SU-DHL-6 (cell line): ENCODE measurements around the gene AGBL4.

Experiments used
- EZH2phosphoT487 ChIP-seq: fragments of 200-600 bp; sonication (generic), shearing (Covaris generic); conservative IDR thresholded peaks from 2 replicates; pipeline ENCODE4 v1.6.1; 2018; ENCODE audit warnings: mild to moderate bottlenecking, antibody characterized with exemption, low read length, moderate library complexity, mixed read lengths
- TF ChIP-seq, protein P1 (sequence below): fragments of 200-600 bp; sonication (generic); IDR thresholded peaks from one replicate; pipeline ENCODE4 v1.5.1; 2017; ENCODE audit warnings: antibody characterized with exemption, mild to moderate bottlenecking, low read length, moderate library complexity; ENCODE audit not compliant: insufficient read depth, poor library complexity, severe bottlenecking

DNA sequence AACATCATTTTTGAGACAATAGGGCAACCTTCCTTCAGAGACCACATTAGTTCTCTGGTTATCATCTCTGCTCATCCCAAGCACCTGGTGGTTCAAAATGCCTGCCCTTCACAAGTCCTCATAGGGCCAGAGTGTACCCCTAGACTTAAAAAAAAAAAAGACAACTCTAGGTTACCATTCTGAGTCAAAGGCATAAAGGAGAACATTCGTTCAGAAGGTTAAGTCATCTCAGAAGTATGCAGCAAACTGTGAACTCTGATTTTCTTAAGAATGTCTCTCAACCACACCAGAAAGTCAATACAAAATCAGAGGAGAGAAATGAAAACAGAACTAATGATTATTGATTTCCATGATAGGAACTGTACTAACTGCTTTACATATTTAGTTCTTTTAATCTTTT lies 1237.9 kb downstream of the AGBL4 start:
- TF ChIP-seq, protein P1, sequence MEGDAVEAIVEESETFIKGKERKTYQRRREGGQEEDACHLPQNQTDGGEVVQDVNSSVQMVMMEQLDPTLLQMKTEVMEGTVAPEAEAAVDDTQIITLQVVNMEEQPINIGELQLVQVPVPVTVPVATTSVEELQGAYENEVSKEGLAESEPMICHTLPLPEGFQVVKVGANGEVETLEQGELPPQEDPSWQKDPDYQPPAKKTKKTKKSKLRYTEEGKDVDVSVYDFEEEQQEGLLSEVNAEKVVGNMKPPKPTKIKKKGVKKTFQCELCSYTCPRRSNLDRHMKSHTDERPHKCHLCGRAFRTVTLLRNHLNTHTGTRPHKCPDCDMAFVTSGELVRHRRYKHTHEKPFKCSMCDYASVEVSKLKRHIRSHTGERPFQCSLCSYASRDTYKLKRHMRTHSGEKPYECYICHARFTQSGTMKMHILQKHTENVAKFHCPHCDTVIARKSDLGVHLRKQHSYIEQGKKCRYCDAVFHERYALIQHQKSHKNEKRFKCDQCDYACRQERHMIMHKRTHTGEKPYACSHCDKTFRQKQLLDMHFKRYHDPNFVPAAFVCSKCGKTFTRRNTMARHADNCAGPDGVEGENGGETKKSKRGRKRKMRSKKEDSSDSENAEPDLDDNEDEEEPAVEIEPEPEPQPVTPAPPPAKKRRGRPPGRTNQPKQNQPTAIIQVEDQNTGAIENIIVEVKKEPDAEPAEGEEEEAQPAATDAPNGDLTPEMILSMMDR, result no peak
- TF ChIP-seq EZH2phosphoT487, result no peak
